ENCODE measurements around the gene CABLES1.

DNA sequence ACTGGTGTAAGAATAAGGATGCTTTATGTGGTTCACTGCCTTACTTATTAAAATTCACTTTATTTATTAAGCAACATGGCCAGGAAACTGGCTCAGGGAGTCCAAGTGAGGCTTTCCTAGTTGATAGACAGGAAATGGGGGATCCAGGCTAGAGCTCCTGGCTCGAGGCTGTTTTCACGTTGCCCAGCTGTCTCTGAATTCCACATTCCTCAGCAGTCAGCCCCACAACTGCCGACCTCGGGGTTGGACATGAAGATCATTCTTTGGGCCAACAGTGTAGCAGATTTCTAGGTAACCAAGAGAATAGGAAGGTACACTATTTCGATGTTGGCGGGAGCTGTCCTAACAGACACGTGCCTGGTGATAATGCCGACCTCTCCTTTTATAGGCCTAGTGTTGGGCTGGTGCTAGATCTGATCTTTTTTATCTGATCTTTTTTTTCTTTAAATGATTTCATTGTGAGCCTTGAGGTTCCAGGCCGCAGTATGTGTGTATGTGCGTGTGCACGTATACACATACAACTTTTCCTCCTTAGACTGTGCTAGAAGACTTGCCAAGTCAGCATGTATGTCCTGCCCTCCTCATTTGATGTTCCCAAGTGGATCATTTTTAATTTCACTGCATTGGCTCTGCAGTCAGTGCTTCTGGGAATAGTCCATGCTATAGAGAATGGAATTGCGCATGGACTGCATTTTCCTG lies 103.5 kb downstream of the CABLES1 start:
- TF ChIP-seq, protein P1, sequence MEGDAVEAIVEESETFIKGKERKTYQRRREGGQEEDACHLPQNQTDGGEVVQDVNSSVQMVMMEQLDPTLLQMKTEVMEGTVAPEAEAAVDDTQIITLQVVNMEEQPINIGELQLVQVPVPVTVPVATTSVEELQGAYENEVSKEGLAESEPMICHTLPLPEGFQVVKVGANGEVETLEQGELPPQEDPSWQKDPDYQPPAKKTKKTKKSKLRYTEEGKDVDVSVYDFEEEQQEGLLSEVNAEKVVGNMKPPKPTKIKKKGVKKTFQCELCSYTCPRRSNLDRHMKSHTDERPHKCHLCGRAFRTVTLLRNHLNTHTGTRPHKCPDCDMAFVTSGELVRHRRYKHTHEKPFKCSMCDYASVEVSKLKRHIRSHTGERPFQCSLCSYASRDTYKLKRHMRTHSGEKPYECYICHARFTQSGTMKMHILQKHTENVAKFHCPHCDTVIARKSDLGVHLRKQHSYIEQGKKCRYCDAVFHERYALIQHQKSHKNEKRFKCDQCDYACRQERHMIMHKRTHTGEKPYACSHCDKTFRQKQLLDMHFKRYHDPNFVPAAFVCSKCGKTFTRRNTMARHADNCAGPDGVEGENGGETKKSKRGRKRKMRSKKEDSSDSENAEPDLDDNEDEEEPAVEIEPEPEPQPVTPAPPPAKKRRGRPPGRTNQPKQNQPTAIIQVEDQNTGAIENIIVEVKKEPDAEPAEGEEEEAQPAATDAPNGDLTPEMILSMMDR (IDR thresholded peaks at IDR 0.05; ENCODE audit: borderline replicate concordance, extremely low read depth, low read length, poor library complexity, severe bottlenecking), result no peak
- TF ChIP-seq EZH2 (IDR thresholded peaks at IDR 0.05; ENCODE audit: borderline replicate concordance, low read depth, low read length, severe bottlenecking), result no peak
